ELF-1 (cell line): ENCODE results near the gene ARFGEF3.
"Not testable (repeated sequence)": the region's sequence is repeated elsewhere in the genome, so short reads cannot be mapped to it uniquely, and the experiment has no call there.

Source experiments
- DNase-seq: peaks from one replicate; pipeline ENCODE4 v3.0.0-alpha.2; 2016; ENCODE audit warnings: low read depth, low spot score

Gene ARFGEF3

GRCh38 chr6:138212530-138212929 lies 50.8 kb downstream of the ARFGEF3 start:
- not testable (repeated sequence) for DNase-seq

DNA sequence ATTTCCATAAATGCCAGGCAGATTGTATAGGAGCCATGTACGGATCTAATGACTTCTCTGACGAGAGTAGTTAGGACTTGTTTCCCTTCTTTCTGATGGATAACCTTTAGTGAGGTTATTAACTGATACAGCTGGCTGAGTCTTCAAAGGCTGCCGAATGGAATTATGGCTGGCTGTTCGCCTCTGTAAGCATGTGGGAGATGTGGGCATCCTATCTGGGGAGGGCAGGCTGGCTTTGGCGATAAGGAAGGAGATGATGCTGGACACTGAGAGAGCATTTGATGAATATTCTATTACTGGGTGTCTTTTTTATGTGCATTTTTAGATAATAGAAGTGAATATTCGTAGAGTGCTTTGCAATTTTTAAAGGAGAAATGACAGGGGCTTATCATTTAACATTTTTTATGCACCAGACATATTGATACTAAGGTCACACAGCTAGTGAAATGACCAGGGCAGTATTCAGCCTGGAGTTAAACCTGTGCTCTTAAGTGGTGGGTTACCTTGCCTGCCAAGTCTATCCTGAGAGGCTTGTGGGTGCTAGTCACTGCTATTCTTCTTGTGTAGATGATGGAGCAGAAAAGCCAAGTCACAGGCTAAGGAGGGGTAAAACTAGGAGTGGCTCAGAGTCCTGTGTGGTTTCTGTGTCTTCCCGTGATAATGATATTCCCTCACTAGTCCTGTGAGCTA lies 53.5 kb downstream of the ARFGEF3 start:
- DNase-seq: no peak

DNA sequence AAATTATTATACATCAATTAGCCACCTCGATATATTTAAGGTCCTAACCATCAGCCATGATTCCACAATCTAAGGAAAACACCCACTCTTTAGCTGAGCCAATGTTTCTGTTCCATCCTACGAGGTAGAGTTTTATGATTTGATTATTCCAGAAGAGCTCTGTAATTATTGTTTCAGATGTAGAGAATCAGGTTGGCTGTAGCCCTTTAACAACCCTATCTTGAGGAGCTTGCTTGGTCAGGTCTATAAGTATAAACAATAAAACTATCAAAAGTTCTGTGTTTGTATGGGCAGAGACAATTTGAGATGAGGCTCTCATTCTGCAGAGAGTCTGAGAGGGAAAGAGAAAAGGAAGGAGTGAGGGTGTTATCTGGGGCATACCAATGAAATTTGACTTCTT lies 56.7 kb downstream of the ARFGEF3 start, which contains the start of gene PBOV1:
Gene PBOV1, minus strand, starts transcription at position 43 of the 400 bp plus-strand sequence. CDS start 96 bp downstream, outside the sequence.
- no peak for DNase-seq

DNA sequence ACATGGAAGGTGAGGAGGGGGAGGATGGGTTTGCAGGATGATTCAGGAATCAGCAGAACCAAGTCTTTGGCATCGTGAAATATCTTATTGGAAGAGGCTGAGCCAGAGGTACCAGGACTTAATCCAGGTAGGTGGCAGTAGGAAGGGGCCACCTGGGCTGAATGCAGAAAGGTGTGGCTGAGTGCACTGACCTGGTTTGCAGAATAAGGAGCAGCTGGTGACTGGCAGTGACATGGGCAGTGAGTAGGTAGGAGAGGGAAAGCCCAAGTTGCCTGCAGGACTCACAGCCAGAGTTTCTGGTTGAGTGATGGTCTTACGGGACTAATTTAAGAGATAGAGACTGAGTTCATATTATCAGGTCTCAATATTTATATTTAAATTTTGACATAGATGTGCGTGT lies 57.7 kb downstream of the ARFGEF3 start:
- DNase-seq: no peak

GRCh38 chr6:138219901-138220300 lies 58.2 kb downstream of the ARFGEF3 start:
- no peak for DNase-seq

DNA sequence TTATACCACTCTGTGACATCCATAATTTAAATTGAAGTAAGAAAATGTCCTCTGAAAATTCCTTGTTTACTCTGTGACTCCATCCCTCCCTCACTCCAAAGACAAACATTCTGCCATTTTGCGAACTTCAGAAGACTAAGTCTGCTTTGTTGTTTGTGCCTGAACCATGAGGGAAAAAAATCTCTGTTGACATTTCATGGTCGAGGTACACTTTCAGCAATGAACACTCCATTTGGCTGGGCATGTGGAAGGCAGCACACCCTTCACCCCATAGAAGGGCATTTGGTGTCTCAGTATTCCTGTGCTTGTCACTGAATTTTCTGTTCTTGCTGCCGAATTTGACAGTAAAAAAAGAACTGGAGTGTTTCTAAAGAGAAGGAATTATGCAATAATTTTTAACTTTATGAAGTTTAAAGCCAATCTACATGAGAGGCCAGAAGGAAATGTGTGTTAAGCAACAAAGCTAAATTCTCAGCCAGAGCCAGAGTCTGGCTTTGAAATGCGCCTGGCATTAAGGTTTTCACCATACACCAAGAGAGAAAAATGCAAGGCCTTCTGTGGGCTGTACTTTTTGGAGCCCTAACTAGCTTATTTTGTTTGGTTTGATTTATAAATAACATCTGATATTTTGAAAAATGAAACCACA lies 61.3 kb downstream of the ARFGEF3 start:
- no peak for DNase-seq

DNA sequence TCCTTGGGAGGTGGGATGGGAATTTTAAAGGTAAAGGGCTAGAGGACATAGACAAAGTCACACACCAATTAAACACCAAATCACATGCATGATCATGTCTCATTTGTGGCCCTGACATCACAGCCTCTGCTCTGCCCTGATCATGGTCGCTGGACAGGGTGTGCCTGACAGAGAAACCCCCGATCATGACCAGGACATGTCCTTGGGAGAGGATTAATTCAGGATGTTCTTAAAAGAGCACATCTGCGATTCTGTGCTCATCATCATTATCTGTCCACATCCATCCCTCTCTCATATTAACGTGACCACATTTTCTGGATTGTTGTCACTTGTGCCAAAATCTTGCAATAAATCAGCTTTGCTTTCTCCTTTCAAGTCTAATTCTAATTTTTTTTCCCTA lies 64.2 kb downstream of the ARFGEF3 start:
- no peak for DNase-seq

- no peak for DNase-seq
Measured at GRCh38 chr6:138226700-138227315, 65.1 kb downstream of the ARFGEF3 start.

DNA sequence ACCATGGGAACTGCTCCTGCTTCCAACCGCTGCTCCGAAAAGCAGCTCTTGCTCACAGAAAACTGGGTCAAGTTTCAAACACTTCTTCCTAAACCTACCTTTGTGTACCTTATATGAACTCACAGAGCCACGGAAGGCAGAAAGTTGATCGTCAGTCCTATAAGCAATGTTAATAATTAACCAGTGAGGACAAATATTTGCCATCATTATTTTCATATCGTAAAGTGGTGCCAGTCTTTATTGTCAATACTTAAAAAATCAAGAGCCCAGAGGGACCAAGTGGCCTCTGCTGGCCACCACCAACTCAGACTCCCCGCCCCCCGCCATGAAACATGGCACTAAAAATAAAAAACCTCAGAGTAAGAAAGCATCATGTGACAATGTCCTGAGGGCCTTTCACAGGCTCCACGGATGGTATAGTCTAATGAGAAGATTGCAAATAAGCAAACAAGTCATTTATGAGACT lies 65.6 kb downstream of the ARFGEF3 start:
- no peak for DNase-seq

DNA sequence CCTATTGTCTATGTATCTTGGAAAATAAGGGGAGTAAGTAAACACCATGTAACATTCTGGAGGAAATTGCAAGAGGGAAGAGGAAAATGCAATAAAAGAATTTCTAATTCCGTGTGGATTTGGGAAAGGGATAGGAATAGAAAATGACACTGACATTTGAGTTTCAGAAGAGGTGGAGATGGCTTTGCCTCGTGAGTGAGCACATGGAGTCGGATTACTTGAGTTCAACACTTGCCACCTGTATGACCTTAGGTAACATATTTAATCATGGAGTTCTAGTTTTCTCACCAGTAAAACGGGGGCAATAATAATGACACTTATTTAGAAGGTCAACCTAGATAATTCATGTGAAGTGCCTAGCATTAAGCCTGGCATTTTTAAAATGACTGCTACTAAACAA lies 67.3 kb downstream of the ARFGEF3 start:
- no peak for DNase-seq

DNA sequence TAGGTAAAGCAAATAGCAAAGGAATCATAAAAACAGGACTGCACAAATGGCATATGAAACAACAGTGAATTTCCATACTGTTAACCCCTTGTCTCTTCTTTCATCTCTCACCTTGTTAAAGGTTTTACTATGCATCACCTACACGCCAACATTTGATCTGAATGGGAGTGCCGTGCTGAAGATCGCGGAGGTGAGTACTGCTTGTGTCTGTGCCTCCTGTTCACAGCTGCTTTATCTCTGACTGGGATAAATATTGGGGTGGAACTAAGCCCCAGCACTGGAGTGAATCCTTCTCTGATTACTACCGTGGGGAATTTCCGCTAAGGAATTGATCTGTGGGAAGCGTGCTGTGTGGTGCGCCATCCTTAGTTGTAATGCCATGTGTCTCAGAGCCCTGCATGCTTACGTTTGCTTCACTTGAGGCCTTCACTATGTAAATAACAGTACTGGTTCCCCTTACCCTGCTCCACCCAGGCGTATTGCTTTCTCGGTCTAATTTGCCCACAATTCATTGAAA lies 68.0 kb downstream of the ARFGEF3 start:
- no peak for DNase-seq

GRCh38 chr6:138230221-138230620 lies 68.5 kb downstream of the ARFGEF3 start:
- DNase-seq: no peak

DNA sequence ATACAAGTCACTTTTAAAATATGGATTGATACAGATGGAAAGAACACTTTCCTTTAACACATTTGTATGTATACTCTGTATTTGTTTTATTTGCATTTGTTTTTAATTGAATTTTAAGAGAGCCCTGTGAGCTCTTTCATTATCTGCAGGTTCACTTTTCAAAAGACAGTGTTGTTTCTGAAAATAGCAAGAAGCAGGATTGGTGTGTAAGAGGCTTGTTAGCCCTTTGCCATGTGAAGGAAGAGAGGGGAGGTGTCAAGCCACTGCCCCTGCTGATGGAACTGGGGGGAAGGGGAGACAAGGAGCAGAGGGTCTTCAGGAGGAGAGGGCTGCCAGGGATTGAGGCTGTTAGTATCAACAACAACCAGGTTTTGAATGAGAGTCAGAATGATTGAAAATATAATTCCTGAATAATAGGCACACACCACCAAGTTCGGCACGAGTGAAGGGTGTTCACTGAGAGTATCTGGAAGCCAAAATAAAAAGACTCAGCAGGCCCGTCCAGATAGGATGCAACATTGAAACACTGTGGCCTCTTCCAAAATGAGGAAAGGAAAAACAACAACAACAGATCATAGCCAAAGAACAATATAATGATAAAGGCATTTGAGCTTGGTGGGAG lies 69.1 kb downstream of the ARFGEF3 start:
- no peak for DNase-seq

GRCh38 chr6:138231381-138231886 lies 69.7 kb downstream of the ARFGEF3 start:
- DNase-seq: no peak

DNA sequence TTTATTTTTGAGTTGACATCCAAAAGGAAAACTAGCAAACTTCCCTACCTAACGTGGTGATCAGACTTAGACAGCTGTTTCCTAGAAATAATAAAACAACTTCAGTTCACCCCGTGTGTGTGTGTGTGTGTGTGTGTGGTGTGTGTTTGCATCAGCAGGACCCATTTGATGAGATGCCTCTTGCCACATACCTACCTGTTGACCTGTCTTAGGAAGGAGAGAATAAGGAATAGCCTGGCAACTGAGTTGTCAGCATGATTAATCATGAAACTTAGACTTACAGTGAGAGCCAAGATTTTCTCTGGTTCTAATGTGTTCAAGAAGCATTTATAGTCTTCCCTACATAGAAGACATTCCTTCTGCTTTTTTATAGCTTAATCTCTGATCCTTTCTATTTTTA lies 72.6 kb downstream of the ARFGEF3 start:
- no peak for DNase-seq

DNA sequence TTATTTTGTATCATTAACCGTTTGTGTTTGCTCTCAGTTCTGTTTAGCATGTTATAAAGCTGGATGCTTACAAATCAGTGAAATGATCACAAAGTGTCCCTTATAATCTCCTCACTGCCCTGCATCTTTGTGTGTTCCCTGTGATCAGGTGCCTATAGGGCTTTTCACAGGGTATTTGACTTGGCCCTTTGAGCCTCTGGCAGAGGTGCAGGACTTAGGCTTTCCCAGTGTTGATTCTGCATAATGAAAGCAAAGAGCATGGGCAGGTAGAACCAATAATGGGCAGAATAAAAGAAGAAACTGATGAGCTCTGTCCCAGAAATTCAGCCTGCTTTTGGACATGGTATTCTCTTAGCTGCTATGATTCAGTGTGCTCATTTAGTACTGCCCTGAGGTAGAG lies 73.5 kb downstream of the ARFGEF3 start:
- no peak for DNase-seq

DNA sequence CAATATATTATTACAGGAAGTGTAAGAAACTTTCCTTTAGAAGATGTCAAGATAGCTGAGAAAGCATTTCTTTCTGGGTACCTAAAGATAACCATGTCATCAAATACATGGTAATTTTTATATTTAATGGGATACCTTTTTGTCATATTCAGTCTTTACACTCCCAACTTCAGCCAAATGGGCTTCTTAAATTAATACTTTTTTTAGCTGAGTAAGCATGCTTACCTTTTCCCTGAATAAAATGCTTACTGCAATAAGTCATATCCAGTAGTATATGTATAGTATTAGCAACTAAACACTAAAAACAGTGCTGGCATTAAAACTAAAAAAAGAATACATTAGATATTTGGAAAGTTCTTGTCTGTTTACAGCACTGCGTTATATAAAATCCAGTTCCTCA lies 74.0 kb downstream of the ARFGEF3 start:
- DNase-seq: no peak

DNA sequence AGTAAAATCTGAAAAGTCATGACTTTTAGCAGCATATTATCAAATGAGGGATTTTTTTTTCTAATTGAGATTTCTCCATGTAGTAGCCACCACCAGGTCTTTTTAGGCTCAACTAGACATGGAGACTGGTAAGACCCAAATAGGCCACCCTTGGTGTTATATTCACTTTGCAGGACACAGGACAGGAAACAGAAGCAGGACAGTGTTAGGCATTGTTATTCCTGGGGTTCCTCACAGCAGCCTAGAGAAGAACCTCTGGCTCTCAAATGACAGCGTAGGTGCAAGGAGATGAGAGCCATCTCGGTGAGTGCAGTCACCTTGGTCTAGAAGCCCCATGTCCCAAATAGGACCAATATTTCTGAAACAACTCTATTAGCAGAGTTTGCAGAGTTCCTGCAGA lies 75.7 kb downstream of the ARFGEF3 start:
- DNase-seq: no peak

DNA sequence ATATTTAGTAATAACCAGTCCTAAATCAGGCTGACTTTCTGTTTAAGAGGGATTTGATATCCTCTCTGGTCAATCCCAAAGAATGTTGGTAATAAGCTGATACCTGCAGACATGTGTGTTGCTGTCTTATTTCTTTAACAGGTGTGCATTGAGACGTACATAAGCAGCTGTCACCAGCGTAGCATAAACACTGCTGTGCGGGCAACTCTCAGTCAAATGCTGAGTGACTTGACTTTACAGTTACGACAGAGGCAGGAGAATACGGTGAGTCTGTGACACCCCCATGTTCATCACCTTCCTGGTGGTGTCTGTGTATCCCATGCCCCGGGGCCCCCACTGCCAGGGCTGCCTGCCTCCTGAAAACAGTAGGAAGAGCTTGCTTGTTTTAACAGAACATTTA lies 76.6 kb downstream of the ARFGEF3 start:
- DNase-seq: no peak

- no peak for DNase-seq
Measured at GRCh38 chr6:138239774-138240173, 78.0 kb downstream of the ARFGEF3 start.

DNA sequence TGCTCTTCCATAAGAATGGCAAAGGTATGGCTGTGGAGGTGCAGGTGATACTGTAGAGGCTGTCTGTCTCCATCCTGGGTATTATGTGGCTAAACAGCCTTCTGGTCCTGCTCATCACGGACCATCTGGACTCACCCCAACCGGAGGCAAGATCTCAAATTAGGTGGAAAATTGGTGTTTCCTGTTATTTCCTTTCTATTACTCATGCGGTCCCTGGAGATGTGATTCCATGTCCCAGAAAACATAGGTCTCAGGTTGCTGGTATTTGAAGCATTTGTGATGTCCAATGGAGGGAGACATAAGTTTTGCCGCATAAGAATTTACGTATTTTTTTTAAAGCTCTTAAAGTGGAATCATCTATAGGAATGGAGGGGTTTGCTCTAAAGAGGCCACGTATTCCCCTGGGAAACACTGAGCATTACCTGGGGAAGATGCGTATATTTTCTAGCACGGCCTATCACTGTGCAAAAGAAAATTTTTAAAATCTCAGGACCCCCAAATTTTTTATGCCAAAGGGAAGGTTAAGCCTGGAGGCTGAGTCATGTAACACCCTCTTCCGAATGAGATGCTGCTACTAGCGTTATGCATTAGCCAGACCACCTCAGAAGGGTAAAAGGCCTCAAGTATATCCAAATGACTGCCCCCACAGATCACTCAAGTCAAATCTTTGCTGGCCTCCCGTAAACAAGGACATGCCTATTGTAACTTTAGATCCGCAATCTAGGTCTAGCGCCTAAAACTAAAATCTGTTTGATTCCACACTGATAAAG lies 78.9 kb downstream of the ARFGEF3 start:
- DNase-seq: no peak
